ENCODE data around the gene ZNF385D. TPM values are rescaled to one million over a fixed set of nuclear protein-coding genes. Genes with fewer than 3 reads are reported as not detected.
"Not testable (repeated sequence)": the region's sequence is repeated elsewhere in the genome, so short reads cannot be mapped to it uniquely, and the experiment has no call there.

ZNF385D gene
- total RNA-seq, 4 donors from 2014 or later, result 0.26 to 53.6 (median 19.2) TPM

- H3K4me1 ChIP-seq, result no peaks in the 10 kb centered on the region
- H3K27me3 ChIP-seq, result no peaks in the 10 kb centered on the region
- intact Hi-C loops (cut with DNase I; ENCODE audit: low total_unique reads), result no loop called here
- H3K9me3 ChIP-seq, result no peaks in the 10 kb centered on the region
- H3K36me3 ChIP-seq, result no peaks in the 10 kb centered on the region
- H3K27ac ChIP-seq, result no peak overlapping the region
- TF ChIP-seq CTCF (IDR thresholded peaks at IDR 0.05) (no peak), POLR2A (IDR thresholded peaks at IDR 0.05) (no peak)
- DNase-seq, result peak in 1 of 2 donors; percentile 14
- no peak overlapping the region for H3K4me3 ChIP-seq
These were observed 242.8 kb downstream of the ZNF385D start for GRCh38 chr3:21508246-21508645.

GRCh38 chr3:21505711-21506460, 245.1 kb downstream of the ZNF385D start:
- no peaks in the 10 kb centered on the region for H3K27me3 ChIP-seq
- no peak overlapping the region for H3K27ac ChIP-seq
- no peak for DNase-seq
- no peaks in the 10 kb centered on the region for H3K4me1 ChIP-seq
- H3K4me3 ChIP-seq, result no peak overlapping the region
- no peak for TF ChIP-seq CTCF (IDR thresholded peaks at IDR 0.05)
- no peak for TF ChIP-seq POLR2A (IDR thresholded peaks at IDR 0.05)
- intact Hi-C loops (cut with DNase I; ENCODE audit: low total_unique reads), result no loop called here
- H3K36me3 ChIP-seq, result no peaks in the 10 kb centered on the region
- no peaks in the 10 kb centered on the region for H3K9me3 ChIP-seq

- intact Hi-C loops (cut with DNase I; ENCODE audit: low total_unique reads), result no loop called here
- Histone ChIP-seq H3K9me3 (no peaks in the 10 kb centered on the region), H3K27ac (no peak overlapping the region), H3K4me1 (no peaks in the 10 kb centered on the region), H3K27me3 (no peaks in the 10 kb centered on the region), H3K36me3 (no peaks in the 10 kb centered on the region), H3K4me3 (no peak overlapping the region)
- TF ChIP-seq POLR2A (IDR thresholded peaks at IDR 0.05) (no peak), CTCF (IDR thresholded peaks at IDR 0.05) (no peak)
- no peak for DNase-seq
These were observed 248.4 kb downstream of the ZNF385D start for GRCh38 chr3:21502656-21503055.

GRCh38 chr3:21500834-21501233, 250.2 kb downstream of the ZNF385D start:
- DNase-seq, result no peak
- no peaks in the 10 kb centered on the region for H3K4me1 ChIP-seq
- no peak for TF ChIP-seq CTCF (IDR thresholded peaks at IDR 0.05)
- TF ChIP-seq POLR2A (IDR thresholded peaks at IDR 0.05), result no peak
- H3K4me3 ChIP-seq, result no peak overlapping the region
- no peaks in the 10 kb centered on the region for H3K36me3 ChIP-seq
- intact Hi-C loops (cut with DNase I; ENCODE audit: low total_unique reads), result no loop called here
- no peaks in the 10 kb centered on the region for H3K9me3 ChIP-seq
- H3K27me3 ChIP-seq, result no peaks in the 10 kb centered on the region
- H3K27ac ChIP-seq, result no peak overlapping the region

GRCh38 chr3:21490671-21491070, 260.3 kb downstream of the ZNF385D start:
- DNase-seq; H3K4me3 ChIP-seq; H3K27me3 ChIP-seq; H3K36me3 ChIP-seq; H3K27ac ChIP-seq; H3K4me1 ChIP-seq; H3K9me3 ChIP-seq; intact Hi-C loops (cut with DNase I; ENCODE audit: low total_unique reads): not testable (repeated sequence)

All from uterus (tissue), 4 donors.